ENCODE data around the gene OVOL3. TPM values are rescaled to one million over a fixed set of nuclear protein-coding genes. Genes with fewer than 3 reads are reported as not detected.
"Not testable (repeated sequence)": the region's sequence is repeated elsewhere in the genome, so short reads cannot be mapped to it uniquely, and the experiment has no call there.

The OVOL3 gene
- total RNA-seq (not detected), polyA plus RNA-seq (not detected)
- long read RNA-seq, donor 1 = 0 reads
- long read RNA-seq, donor 2 = 0 reads
- long read RNA-seq, donor 3 = 0 reads

DNA sequence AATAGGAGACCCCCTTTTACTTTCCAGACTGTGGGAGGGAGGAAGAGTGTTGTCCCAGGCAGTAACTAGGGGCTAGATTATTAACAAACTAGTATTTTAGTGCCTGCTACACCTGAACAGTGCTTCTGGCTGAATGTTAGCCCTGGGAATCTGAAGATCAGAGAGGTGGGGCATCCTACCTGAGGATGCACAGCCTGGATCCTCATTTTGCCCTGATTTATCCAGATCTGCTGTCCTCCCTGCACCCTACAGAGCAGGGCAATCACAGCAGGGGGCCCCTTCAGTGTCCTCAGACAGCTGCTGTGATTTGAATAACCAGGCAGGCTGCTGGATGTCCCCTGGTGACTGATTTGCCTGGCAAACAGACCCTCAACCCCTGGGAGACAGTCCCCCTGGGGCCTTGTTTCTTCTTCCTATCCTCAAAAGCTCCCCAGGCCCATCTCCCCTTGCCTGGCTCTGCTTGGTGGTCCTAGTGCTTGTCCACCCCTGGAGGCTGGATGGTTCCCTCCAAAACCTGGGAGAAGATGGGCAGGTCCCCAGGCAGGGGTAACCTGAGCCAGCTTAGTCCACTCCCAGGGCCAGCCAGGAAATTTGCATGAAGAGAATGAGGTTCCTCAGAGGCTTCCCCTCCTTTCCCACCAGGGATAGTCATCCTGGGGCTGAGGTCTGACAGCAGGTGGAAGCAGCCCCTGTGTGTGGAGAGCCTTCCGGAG is at the start of gene OVOL3:
OVOL3 (plus strand) TSS at position 657 of the 713 bp plus-strand sequence. CDS start 60 bp downstream, outside the sequence.
- H3K27me3 ChIP-seq = no peaks in the 10 kb centered on the region
- intact Hi-C loops (cut with DNase I) = no loop called here
- no peak for DNase-seq
- TF ChIP-seq EP300 (IDR thresholded peaks at IDR 0.05) (no peak), POLR2A (IDR thresholded peaks at IDR 0.05) (no peak), CTCF (IDR thresholded peaks at IDR 0.05) (no peak)
- no peaks in the 10 kb centered on the region for H3K9me3 ChIP-seq
- no peak within 1 kb of the TSS for H3K4me3 ChIP-seq
- no peaks in the 10 kb centered on the region for H3K36me3 ChIP-seq
- 30 to 89% (median 87%) methylated on average over 1 of the region's 1 CpG for WGBS, 3 donors
- peaks cover 5% of the 10 kb centered on the region for H3K4me1 ChIP-seq (ENCODE audit: insufficient read depth)
- H3K27ac ChIP-seq = no peak within 1 kb of the TSS

DNA sequence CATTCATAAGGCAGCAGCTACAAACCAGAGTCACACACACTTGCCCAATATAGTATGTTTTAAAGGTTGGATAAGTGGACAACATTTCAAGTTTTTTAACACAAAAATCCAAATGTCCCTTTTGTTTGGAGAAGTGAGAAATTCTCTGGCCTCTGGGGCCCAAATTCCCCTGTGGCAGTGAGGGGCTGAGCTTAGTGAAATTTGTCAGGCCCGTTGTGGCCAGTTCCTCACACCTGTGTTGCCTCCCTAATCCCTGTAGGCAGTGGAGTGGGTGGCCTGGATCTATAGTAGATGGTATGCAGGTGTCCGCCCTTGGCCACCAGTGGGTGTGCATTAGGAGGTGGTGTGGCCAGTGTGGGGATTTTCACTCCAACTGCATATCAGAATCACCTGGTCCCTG is 49.6 kb upstream of the OVOL3 start:
- WGBS, 3 donors = 92 to 100% (median 93%) methylated on average over 2 of the region's 2 CpGs
- Histone ChIP-seq H3K36me3 (no peaks in the 10 kb centered on the region), H3K4me3 (no peak overlapping the region), H3K27ac (no peak overlapping the region), H3K9me3 (no peaks in the 10 kb centered on the region), H3K4me1 (ENCODE audit: insufficient read depth) (no peaks in the 10 kb centered on the region), H3K27me3 (no peaks in the 10 kb centered on the region)
- intact Hi-C loops (cut with DNase I) = loop anchor here in 1 of 4 donors (10.0 kb wide), 1 partner anchor 103 kb away; no protein-coding TSS in a partner anchor
- TF ChIP-seq CTCF (IDR thresholded peaks at IDR 0.05) (no peak), POLR2A (IDR thresholded peaks at IDR 0.05) (no peak), EP300 (IDR thresholded peaks at IDR 0.05) (no peak)
- DNase-seq = no peak

GRCh38 chr19:36064826-36065225 is 46.1 kb upstream of the OVOL3 start:
- no peak overlapping the region for H3K4me3 ChIP-seq
- intact Hi-C loops (cut with DNase I) = loop anchor here in 1 of 4 donors (10.0 kb wide), 1 partner anchor 100 kb away; no protein-coding TSS in a partner anchor
- no peak overlapping the region for H3K27ac ChIP-seq
- no peaks in the 10 kb centered on the region for H3K4me1 ChIP-seq (ENCODE audit: insufficient read depth)
- TF ChIP-seq CTCF (IDR thresholded peaks at IDR 0.05) = no peak
- TF ChIP-seq POLR2A (IDR thresholded peaks at IDR 0.05) = no peak
- TF ChIP-seq EP300 (IDR thresholded peaks at IDR 0.05) = no peak
- no peaks in the 10 kb centered on the region for H3K9me3 ChIP-seq
- WGBS, 3 donors = 92 to 98% (median 93%) methylated on average over 8 of the region's 8 CpGs
- DNase-seq = no peak
- no peaks in the 10 kb centered on the region for H3K27me3 ChIP-seq
- H3K36me3 ChIP-seq = no peaks in the 10 kb centered on the region

DNA sequence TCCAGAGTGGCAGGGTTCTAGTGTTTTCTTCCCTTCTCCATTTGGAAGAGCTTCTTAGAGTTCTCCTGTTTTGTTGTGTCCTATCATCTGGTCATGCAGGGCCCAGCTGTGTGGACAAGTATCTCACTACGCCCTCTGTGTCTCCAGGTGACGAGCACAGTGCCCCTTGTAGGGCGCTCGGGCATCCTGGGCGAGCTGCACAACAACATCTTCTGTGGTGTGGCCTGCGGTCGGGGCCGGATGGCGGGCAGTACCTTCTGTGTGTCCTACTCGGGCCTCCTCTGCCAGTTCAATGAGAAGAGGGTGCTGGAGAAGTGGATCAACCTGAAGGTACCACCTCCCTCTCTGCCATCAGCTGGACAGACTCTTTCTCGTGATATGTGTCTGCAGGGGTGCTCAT is 43.3 kb upstream of the OVOL3 start:
- intact Hi-C loops (cut with DNase I) = loop anchor here in 1 of 4 donors (10.0 kb wide), 1 partner anchor 97 kb away; no protein-coding TSS in a partner anchor
- WGBS, 3 donors = 92 to 96% (median 95%) methylated on average over 11 of the region's 11 CpGs

GRCh38 chr19:36068810-36069499 is 42.0 kb upstream of the OVOL3 start:
- not testable (repeated sequence) for DNase-seq; H3K4me3 ChIP-seq; H3K27me3 ChIP-seq; H3K27ac ChIP-seq; H3K9me3 ChIP-seq; H3K4me1 ChIP-seq (ENCODE audit: insufficient read depth); H3K36me3 ChIP-seq
- 95% methylated on average over 33 to 54 of the region's 57 CpGs for WGBS, 3 donors
- intact Hi-C loops (cut with DNase I) = loop anchor here in 1 of 4 donors (10.0 kb wide), 1 partner anchor 96 kb away; no protein-coding TSS in a partner anchor

More for the DNA sequence above, 43.3 kb upstream of the OVOL3 start:
- no peak overlapping the region for H3K4me3 ChIP-seq
- TF ChIP-seq CTCF (IDR thresholded peaks at IDR 0.05) (no peak), EP300 (IDR thresholded peaks at IDR 0.05) (no peak), POLR2A (IDR thresholded peaks at IDR 0.05) (no peak)
- no peaks in the 10 kb centered on the region for H3K9me3 ChIP-seq
- no peak overlapping the region for H3K27ac ChIP-seq
- no peaks in the 10 kb centered on the region for H3K27me3 ChIP-seq
- H3K36me3 ChIP-seq = no peaks in the 10 kb centered on the region
- H3K4me1 ChIP-seq (ENCODE audit: insufficient read depth) = no peaks in the 10 kb centered on the region
- DNase-seq = no peak
